SK-N-MC (cell line): ENCODE results near the gene NELFB.

ENCODE experiments used
- DNase-seq: peaks from one replicate; pipeline ENCODE4 v3.0.0-alpha.2; 2011; ENCODE audit warnings: low read depth, low spot score
- H3K27ac ChIP-seq: fragments of 200-600 bp; sonication (generic); 2 replicates; pipeline ENCODE4 v1.5.1; 2016; ENCODE audit warnings: mixed run types
- H3K36me3 ChIP-seq: fragments of 200-600 bp; sonication (generic); 2 replicates; pipeline ENCODE4 v1.6.1; 2017; ENCODE audit warnings: antibody characterized with exemption, low read length, mixed read lengths; ENCODE audit not compliant: insufficient read depth
- H3K4me3 ChIP-seq: fragments of 200-600 bp; sonication (generic); 2 replicates; pipeline ENCODE4 v1.5.1; 2016
- H3K9ac ChIP-seq: fragments of 200-600 bp; sonication (generic); 2 replicates; pipeline ENCODE4 v1.8.0; 2017; ENCODE audit warnings: mixed run types, mixed read lengths; ENCODE audit not compliant: insufficient read length
- H3K9me3 ChIP-seq: fragments of 200-600 bp; sonication (generic); 2 replicates; pipeline ENCODE4 v1.6.1; 2017; ENCODE audit warnings: low read depth, mild to moderate bottlenecking, antibody characterized with exemption, low read length, moderate library complexity, mixed read lengths
- EZH2 ChIP-seq: fragments of 200-600 bp; sonication (generic); IDR thresholded peaks from one replicate; pipeline ENCODE4 v1.6.1; 2017; ENCODE audit warnings: antibody characterized with exemption
- FOXP2 ChIP-seq: optimal IDR thresholded peaks from 2 replicates; pipeline ENCODE3; 2011; ENCODE audit warnings: mild to moderate bottlenecking, moderate library complexity; ENCODE audit not compliant: insufficient read depth; ENCODE audit errors: extremely low read length, control extremely low read depth
- POLR2AphosphoS5 ChIP-seq: IDR thresholded peaks from 2 replicates; pipeline ENCODE4 v1.6.1; 2012; ENCODE audit warnings: mild to moderate bottlenecking, low read depth, low read length, borderline replicate concordance

Gene NELFB

GRCh38 chr9:137269231-137269772 is 14.2 kb downstream of the NELFB start:
- H3K9ac ChIP-seq: no peak overlapping the region
- DNase-seq: no peak

DNA sequence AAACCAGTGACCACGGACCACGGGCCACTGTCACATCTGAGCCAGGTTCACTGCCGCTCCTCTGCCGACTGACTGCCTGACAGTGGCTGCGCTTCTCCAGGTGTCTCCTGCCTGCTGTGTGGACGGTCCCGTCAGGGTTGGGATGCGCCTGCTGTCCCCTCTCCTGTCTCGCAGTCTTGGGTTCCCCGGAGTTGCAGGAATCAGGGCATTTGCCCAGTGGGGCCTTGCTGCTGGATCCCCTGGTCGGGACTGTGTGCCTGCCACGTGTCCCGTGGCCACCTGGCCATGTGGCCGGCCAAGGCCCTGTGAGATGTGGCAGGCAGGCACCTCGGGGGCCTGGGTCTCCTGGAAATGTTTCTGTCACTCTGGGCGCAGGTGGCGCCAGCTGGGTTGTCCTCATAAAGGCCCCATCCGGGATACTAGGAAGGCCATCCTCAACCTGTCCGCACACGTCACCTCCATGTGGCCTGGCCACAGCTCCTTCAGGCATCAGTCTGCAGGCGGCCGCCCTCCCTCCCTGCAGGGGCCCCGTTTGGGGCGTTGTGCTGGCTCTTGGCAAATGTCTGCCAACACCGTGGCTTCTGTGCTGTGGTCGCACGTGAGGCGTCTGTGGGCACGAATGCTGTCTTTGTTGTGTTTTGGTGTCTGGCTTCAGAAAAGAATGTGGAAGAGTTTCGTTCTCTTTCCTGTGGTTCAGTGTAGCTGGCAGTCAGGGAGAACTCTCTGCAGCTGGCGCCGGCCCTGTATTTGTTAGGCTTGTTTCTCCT is 16.0 kb downstream of the NELFB start:
- TF ChIP-seq POLR2AphosphoS5: no peak
- no peak for TF ChIP-seq FOXP2
- no peak for TF ChIP-seq EZH2
- peak overlapping the region; percentile 57; the same call in 1 of the 2 replicates for H3K27ac ChIP-seq
- no peak overlapping the region for H3K9ac ChIP-seq
- no peaks in the 10 kb centered on the region for H3K9me3 ChIP-seq
- DNase-seq: no peak
- H3K36me3 ChIP-seq: peaks cover 19% of the 10 kb centered on the region; the same call in 1 of the 2 replicates
- no peak overlapping the region for H3K4me3 ChIP-seq

More at GRCh38 chr9:137269231-137269772, 14.2 kb downstream of the NELFB start:
- TF ChIP-seq EZH2 (no peak), FOXP2 (no peak), POLR2AphosphoS5 (no peak)
- Histone ChIP-seq H3K36me3 (peaks cover 24% of the 10 kb centered on the region; the same call in 1 of the 2 replicates), H3K27ac (0 out of 2 replicates have a peak overlapping the region, but pooled peaks have one; percentile 46), H3K9me3 (no peaks in the 10 kb centered on the region), H3K4me3 (no peak overlapping the region)

DNA sequence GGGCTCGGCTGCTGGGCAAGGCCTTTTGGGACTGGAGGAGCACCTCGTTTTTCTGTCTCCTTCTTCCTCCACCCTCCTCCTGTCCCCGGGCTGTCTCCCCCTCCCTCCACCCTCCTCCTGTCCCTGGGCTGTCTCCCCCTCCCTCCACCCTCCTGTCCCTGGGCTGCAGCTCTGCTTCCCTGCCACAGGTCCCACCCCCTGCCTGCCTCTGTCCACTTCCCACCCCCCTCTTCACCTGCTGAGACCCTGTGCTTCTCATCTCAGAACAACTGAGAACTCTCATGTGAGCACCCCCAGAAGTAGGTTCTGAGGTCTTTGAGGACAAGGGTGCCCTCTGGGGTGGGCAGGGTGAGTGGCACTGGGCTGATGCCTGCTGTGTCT is 16.6 kb downstream of the NELFB start:
- no peaks in the 10 kb centered on the region for H3K9me3 ChIP-seq
- peaks cover 14% of the 10 kb centered on the region; the same call in 1 of the 2 replicates for H3K36me3 ChIP-seq
- no peak overlapping the region for H3K9ac ChIP-seq
- no peak for DNase-seq
- peak overlapping the region; percentile 57; the same call in 1 of the 2 replicates for H3K27ac ChIP-seq
- TF ChIP-seq POLR2AphosphoS5: no peak
- H3K4me3 ChIP-seq: no peak overlapping the region

- no peak overlapping the region for H3K4me3 ChIP-seq
- no peak for TF ChIP-seq FOXP2
- no peak for TF ChIP-seq POLR2AphosphoS5
- no peak for TF ChIP-seq EZH2
- H3K36me3 ChIP-seq: peaks cover 10% of the 10 kb centered on the region; the same call in 1 of the 2 replicates
- no peak overlapping the region for H3K9ac ChIP-seq
- no peaks in the 10 kb centered on the region for H3K9me3 ChIP-seq
- no peak for DNase-seq
- H3K27ac ChIP-seq: no peak overlapping the region
Measured at GRCh38 chr9:137272241-137273094, 17.3 kb downstream of the NELFB start.

- Histone ChIP-seq H3K27ac (no peak overlapping the region), H3K9ac (no peak overlapping the region), H3K4me3 (no peak overlapping the region), H3K36me3 (peaks cover 7% of the 10 kb centered on the region; the same call in 1 of the 2 replicates), H3K9me3 (no peaks in the 10 kb centered on the region)
- DNase-seq: no peak
- TF ChIP-seq EZH2 (no peak), POLR2AphosphoS5 (no peak), FOXP2 (no peak)
Measured at GRCh38 chr9:137273095-137273490, 18.0 kb downstream of the NELFB start.

GRCh38 chr9:137273611-137274320 is 18.6 kb downstream of the NELFB start:
- Histone ChIP-seq H3K27ac (no peak overlapping the region), H3K4me3 (no peak overlapping the region), H3K36me3 (peaks cover 3% of the 10 kb centered on the region; the same call in 1 of the 2 replicates), H3K9ac (no peak overlapping the region), H3K9me3 (no peaks in the 10 kb centered on the region)
- TF ChIP-seq EZH2 (no peak), POLR2AphosphoS5 (no peak)
- no peak for DNase-seq

- H3K4me3 ChIP-seq: no peak overlapping the region
- no peak for DNase-seq
- H3K9me3 ChIP-seq: no peaks in the 10 kb centered on the region
- H3K27ac ChIP-seq: no peak overlapping the region
- H3K36me3 ChIP-seq: no peaks in the 10 kb centered on the region; the same call in 1 of the 2 replicates
- no peak overlapping the region for H3K9ac ChIP-seq
- TF ChIP-seq POLR2AphosphoS5: no peak
- TF ChIP-seq FOXP2: no peak
- TF ChIP-seq EZH2: no peak
Measured at GRCh38 chr9:137275203-137275587, 20.1 kb downstream of the NELFB start.
